Mucosa of stomach (tissue), 1 donor: ENCODE data around the gene KCNQ1.

Source experiments
- H3K27me3 ChIP-seq: one replicate; pipeline ENCODE4 v1.7.0; 2013; ENCODE audit warnings: mild to moderate bottlenecking, low read length; ENCODE audit not compliant: control insufficient read depth, insufficient read depth
- H3K36me3 ChIP-seq: one replicate; pipeline ENCODE4 v1.7.0; 2013; ENCODE audit warnings: low read length; ENCODE audit not compliant: control insufficient read depth, insufficient read depth
- H3K4me1 ChIP-seq: one replicate; pipeline ENCODE4 v1.7.0; 2013; ENCODE audit warnings: mild to moderate bottlenecking, low read length; ENCODE audit not compliant: control insufficient read depth, insufficient read depth
- H3K4me3 ChIP-seq: one replicate; pipeline ENCODE4 v1.7.0; 2013; ENCODE audit warnings: low read length
- H3K9ac ChIP-seq: one replicate; pipeline ENCODE4 v1.7.0; 2013; ENCODE audit warnings: mild to moderate bottlenecking, low read length, moderate library complexity
- H3K9me3 ChIP-seq: one replicate; pipeline ENCODE4 v1.7.0; 2013; ENCODE audit warnings: mild to moderate bottlenecking, low read length, moderate library complexity; ENCODE audit not compliant: control insufficient read depth
- donor health status: Pancreatic carcinoma.

The KCNQ1 gene

GRCh38 chr11:2750101-2750681 is 305.4 kb downstream of the KCNQ1 start:
- Histone ChIP-seq H3K9ac (no peak overlapping the region), H3K4me3 (no peak overlapping the region), H3K4me1 (no peaks in the 10 kb centered on the region), H3K36me3 (no peaks in the 10 kb centered on the region), H3K9me3 (no peaks in the 10 kb centered on the region), H3K27me3 (no peaks in the 10 kb centered on the region)

- Histone ChIP-seq H3K4me1 (no peaks in the 10 kb centered on the region), H3K9ac (no peak overlapping the region), H3K27me3 (no peaks in the 10 kb centered on the region), H3K36me3 (no peaks in the 10 kb centered on the region), H3K9me3 (no peaks in the 10 kb centered on the region), H3K4me3 (no peak overlapping the region)
Measured at GRCh38 chr11:2750682-2751522, 306.1 kb downstream of the KCNQ1 start.

GRCh38 chr11:2751523-2752203 is 306.9 kb downstream of the KCNQ1 start:
- Histone ChIP-seq H3K4me3 (no peak overlapping the region), H3K36me3 (no peaks in the 10 kb centered on the region), H3K9ac (no peak overlapping the region), H3K4me1 (no peaks in the 10 kb centered on the region), H3K9me3 (no peaks in the 10 kb centered on the region), H3K27me3 (no peaks in the 10 kb centered on the region)

- Histone ChIP-seq H3K4me3 (no peak overlapping the region), H3K36me3 (no peaks in the 10 kb centered on the region), H3K9ac (no peak overlapping the region), H3K9me3 (no peaks in the 10 kb centered on the region), H3K4me1 (no peaks in the 10 kb centered on the region), H3K27me3 (no peaks in the 10 kb centered on the region)
Measured at GRCh38 chr11:2752204-2752770, 307.5 kb downstream of the KCNQ1 start.

GRCh38 chr11:2752923-2753322 is 308.1 kb downstream of the KCNQ1 start:
- Histone ChIP-seq H3K9ac (no peak overlapping the region), H3K9me3 (no peaks in the 10 kb centered on the region), H3K4me1 (no peaks in the 10 kb centered on the region), H3K27me3 (no peaks in the 10 kb centered on the region), H3K36me3 (no peaks in the 10 kb centered on the region), H3K4me3 (no peak overlapping the region)

- Histone ChIP-seq H3K9me3 (no peaks in the 10 kb centered on the region), H3K4me3 (no peak overlapping the region), H3K4me1 (no peaks in the 10 kb centered on the region), H3K9ac (no peak overlapping the region), H3K36me3 (no peaks in the 10 kb centered on the region), H3K27me3 (no peaks in the 10 kb centered on the region)
Measured at GRCh38 chr11:2754008-2754407, 309.2 kb downstream of the KCNQ1 start.

- no peaks in the 10 kb centered on the region for H3K9me3 ChIP-seq
- no peaks in the 10 kb centered on the region for H3K27me3 ChIP-seq
- no peak overlapping the region for H3K9ac ChIP-seq
- H3K36me3 ChIP-seq: no peaks in the 10 kb centered on the region
- no peak overlapping the region for H3K4me3 ChIP-seq
- no peaks in the 10 kb centered on the region for H3K4me1 ChIP-seq
Measured at GRCh38 chr11:2755071-2755470, 310.3 kb downstream of the KCNQ1 start.

GRCh38 chr11:2758751-2759150 is 313.9 kb downstream of the KCNQ1 start:
- peaks cover 5% of the 10 kb centered on the region for H3K4me1 ChIP-seq
- H3K36me3 ChIP-seq: no peaks in the 10 kb centered on the region
- no peaks in the 10 kb centered on the region for H3K9me3 ChIP-seq
- no peak overlapping the region for H3K9ac ChIP-seq
- no peaks in the 10 kb centered on the region for H3K27me3 ChIP-seq
- no peak overlapping the region for H3K4me3 ChIP-seq

GRCh38 chr11:2759228-2760195 is 314.7 kb downstream of the KCNQ1 start:
- Histone ChIP-seq H3K4me3 (no peak overlapping the region), H3K9me3 (no peaks in the 10 kb centered on the region), H3K27me3 (no peaks in the 10 kb centered on the region), H3K36me3 (no peaks in the 10 kb centered on the region), H3K9ac (no peak overlapping the region), H3K4me1 (peaks cover 5% of the 10 kb centered on the region)

- Histone ChIP-seq H3K36me3 (no peaks in the 10 kb centered on the region), H3K9ac (no peak overlapping the region), H3K9me3 (no peaks in the 10 kb centered on the region), H3K27me3 (no peaks in the 10 kb centered on the region), H3K4me3 (no peak overlapping the region), H3K4me1 (peaks cover 5% of the 10 kb centered on the region)
Measured at GRCh38 chr11:2760196-2760871, 315.5 kb downstream of the KCNQ1 start.
